LHCN-M2 (cell line): Measurements from ENCODE around the gene THAP4. TPM values are rescaled to one million over a fixed set of nuclear protein-coding genes. Genes with fewer than 3 reads are reported as not detected.
"Not testable (repeated sequence)": the region's sequence is repeated elsewhere in the genome, so short reads cannot be mapped to it uniquely, and the experiment has no call there.

Experiments used
- DNase-seq: peaks from one replicate; pipeline ENCODE4 v3.0.0-alpha.2; 2012; ENCODE audit warnings: low read depth
- total RNA-seq: library from RNA; depleted of rRNA; stranded (reverse); fragments of >200 nt; gene quantifications from 2 replicates; pipeline ENCODE4 v1.2.3, GENCODE V29; 2014

The THAP4 gene
- total RNA-seq, 1 experiment from 2014 or later = 63.5 TPM

DNA sequence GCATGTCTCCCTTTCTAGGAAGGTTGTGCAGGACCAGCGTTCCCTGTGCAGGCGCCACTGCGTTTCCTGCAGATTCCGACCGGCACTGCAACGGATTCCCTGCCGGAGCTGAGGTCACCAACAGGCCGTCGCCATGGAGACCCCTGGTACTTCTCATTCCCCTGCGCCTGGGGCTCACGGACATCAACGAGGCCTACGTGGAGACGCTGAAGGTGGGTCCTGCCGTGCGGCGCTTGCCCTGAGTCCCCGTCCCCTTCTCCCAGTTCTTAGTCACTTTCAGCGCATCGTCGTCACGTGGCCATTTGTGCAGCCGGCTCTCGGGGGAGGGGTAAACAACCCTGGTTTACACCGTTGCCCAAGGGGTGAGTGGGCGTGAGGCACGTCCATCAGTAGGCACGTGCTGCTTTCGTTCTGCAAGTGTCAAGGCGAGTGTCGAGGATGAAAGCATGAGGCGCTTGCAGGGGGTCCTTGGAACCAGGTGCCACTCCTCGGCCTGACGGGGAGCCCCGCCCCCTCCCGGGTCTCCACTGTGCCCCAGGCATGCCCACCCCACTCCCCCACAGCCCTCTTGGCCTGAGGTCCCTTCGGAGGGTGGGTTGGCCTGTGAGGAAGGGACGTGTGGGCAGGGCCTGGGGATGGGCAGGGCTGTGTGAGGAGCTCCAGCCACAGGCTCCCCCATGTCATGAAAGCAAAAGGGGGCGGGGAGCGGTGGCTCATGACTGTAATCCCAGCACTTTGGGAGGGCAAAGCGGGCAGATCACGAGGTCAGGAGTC is 29.9 kb upstream of the THAP4 start:
- DNase-seq = no peak

DNA sequence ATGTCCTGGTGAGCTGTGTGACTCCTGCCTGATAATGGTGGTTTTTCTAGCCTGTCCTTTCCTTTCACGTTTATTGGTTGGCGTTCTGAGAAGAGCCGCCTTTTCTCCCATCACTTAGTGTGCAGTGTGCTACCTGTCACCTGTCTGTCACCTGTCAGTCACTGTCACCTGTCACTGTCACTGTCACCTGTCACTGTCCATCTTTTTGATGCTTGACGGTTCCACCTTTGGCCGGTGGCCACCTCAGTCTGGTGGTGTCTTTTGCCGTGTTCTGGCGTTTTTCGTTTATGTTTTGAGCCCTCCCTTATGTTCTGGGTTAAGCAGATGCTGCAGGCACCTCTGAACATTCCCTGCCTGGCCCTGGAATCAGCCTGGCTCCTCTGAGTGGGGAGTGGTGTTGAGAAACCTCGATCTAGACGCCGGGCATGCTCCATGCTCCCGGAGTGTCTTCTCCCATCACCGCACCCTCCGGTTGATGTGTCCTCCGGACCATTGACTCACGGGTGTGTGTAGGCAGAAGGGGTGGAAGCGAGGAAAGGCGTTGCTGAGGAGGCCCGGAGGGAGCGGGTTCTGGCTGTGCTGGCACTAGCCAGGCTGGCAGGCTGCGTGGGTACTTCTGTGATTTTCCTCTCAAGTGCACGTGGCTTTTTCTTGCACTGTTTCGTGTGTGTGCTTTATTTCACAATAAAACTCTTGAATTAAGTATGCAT is 28.9 kb upstream of the THAP4 start:
- DNase-seq = peak; percentile 57

DNA sequence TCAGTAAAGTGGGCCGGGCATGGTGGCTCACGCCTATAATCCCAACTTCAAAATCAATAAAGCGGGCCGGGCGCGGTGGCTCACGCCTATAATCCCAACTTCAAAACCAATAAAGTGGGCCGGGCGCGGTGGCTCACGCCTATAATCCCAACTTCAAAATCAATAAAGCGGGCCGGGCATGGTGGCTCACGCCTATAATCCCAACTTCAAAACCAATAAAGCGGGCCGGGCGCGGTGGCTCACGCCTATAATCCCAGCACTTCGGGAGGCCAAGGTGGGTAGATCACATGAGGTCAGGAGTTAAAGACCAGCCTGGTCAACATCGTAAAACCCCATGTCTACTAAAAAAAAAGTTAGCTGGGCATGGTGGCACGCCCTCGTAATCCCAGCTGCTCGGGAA is 25.8 kb upstream of the THAP4 start:
- not testable (repeated sequence) for DNase-seq

DNA sequence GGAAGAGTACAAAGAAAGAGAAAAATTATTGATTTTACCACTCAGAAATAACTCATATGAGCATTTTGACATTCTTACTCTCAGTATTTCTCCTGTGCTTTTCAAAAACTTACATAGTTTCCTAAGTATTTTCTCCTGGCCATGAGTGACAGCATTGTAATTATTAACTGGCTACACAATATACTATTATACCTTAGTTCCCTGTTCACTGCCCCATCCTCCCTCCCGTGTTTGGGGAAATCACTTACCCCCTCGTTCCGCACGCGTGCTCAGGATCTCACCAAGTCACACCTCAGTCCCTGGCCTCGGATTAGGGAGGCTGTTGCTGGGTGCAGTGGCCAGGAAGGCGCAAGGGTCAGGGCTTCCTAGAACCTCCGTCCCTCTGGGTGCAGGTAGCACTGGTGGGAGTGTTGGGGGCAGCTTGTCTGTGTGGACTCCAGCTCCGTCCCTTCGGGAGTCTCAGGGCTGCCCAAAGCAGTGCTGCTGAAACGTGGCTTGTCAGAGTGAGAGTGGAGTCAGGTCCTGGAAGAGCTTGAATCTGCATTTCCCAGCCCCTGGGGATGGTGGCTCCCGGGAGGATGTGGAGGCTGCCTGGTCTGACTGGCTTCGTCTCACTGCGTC is 23.7 kb upstream of the THAP4 start:
- no peak for DNase-seq

DNA sequence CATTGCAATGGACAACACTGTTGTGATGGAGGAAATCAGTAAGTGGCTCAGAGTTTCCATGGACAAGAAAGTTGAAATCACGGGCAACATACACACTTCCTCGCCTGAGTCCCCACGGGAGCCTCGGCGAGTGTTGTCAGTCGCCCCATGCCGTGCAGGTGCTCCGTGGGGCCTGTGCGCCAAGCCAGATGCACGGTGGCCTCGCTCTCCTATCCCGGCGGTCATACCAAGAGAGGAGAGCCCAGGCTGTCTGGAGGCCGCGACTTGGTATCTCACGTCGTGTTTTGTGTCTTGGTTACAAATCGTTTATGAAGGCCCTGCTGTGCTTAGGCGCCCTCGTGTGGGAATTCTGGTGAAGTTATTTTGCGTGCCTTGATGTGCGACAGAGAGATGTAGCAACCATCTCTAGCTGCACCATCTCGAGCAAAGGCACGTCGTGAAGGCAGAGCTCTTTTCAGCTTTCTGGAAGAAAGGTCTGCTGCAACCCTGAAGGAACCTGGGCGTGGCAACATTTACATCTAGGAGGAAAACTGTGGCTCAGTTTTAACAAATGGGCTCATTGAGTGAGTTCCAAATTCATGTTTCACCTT is 22.3 kb upstream of the THAP4 start:
- DNase-seq = peak; percentile 67

DNA sequence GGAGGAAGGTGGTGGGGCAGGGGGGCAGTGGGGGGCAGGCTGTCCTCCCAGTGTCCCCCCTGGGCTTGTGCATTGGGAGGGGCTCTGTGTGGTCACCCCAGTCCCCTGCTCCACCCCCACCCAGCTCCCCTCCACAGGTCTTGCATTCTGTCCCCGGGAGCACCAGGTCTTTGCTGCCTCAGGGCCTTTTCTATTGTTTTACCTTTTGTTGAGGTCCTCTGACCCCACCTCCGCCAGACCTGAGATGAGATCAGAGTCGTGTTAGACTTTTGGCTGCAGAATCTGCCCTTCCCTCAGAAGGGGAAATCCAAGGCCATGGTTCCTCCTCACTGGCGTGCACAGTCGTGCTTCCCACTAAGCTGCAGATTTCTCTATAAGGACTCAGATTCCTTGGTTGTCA is 21.3 kb upstream of the THAP4 start:
- DNase-seq = no peak

DNA sequence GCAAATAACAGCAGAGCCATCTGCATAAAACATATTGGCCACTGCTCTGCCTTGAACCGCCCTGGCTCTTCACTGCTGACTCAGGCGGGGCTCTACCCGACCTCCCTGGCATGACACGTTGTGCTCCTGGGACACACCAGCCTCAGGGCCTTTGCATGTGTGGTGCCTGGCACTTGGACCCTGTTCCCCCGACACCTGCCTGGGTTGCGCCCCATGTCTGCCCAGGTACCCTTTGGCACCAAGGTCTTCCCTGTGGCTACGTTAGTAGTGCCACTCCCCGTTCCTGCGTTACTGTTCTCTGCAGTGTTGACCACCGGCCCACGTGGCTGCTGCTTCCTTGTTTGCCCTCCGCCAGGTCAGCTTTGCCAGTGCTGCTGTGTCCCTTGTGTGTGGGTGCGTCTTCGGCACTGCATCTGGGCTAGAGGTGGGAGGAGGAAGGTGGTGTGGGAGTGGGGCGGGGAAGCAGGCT is 20.9 kb upstream of the THAP4 start:
- no peak for DNase-seq

DNA sequence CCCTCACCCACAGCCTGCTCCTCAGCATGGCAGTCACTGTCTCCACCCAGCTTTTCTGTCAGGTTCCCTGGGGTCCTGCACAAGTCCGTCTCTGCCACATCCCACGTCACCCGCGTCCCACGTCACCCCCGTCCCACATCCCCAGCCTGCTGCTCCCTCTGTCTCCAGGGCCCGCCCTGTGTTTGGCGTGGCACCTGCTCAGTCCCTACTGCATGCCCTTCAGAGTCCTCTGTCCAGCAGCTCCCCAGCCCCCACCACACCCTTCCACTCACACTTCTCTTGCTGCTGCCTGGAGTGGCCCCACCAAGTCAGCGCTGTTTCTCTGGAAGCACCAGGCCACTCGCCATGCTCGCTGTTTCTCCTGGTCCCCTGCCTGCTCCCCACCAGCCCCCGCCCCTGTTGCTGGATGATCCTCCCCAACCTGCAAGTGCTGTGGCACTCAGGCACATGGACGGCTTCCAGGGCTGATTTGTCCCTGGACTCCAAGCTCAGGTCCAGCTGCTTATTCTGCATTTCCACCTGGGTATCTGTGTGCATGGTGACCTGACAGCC is 19.3 kb upstream of the THAP4 start:
- no peak for DNase-seq

DNA sequence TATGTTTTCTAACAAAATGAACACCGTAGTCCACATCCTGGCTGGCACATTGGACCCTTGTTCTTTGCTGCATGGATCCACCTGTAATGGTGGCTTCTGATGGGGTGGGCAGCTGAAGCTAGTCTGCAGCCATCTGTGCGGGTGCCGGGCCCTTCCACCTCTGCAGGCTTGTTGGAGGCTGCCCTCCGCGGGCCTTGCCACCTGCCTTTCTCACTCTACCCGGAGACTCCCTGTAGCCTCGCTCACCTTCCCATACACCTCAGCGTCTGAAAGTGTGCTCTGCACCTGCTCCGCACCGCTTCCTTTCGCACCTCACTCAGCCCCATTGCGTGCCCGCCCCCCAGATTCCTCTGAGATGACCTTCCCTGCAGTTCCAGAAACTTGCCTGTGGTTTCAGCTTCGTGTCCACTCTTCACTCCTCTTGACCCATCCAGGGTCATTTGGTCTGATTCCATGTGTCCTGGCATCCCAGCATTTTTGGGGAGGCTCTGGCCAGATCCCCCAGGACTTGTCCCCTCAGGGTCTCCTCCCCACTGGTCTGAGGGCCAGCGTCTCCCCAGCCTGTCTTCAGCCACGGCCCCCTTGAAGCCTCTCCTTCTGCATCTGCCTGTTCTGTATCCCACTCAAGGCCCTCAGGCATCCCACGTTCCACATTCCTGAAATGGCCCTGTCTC is 18.7 kb upstream of the THAP4 start:
- no peak for DNase-seq

DNA sequence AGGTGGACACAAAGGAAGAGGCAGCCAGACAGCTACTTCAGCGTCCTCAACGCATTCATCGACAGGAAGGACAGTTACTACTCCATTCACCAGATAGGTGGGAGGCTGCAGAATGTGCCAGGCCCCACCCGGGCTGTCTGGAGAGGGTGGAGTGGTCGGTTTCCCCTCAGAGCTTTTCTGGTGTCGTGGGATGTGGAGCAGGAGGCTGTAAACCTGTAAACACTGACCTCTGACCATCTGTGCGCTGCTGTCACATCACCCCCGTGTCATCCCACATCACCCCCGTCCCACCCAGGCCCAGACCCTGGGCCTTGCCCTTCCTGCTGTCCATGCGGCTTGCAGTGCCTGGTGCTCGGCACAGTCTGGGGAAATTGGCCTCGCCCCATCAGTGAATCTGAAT is 17.6 kb upstream of the THAP4 start:
- DNase-seq = no peak

DNA sequence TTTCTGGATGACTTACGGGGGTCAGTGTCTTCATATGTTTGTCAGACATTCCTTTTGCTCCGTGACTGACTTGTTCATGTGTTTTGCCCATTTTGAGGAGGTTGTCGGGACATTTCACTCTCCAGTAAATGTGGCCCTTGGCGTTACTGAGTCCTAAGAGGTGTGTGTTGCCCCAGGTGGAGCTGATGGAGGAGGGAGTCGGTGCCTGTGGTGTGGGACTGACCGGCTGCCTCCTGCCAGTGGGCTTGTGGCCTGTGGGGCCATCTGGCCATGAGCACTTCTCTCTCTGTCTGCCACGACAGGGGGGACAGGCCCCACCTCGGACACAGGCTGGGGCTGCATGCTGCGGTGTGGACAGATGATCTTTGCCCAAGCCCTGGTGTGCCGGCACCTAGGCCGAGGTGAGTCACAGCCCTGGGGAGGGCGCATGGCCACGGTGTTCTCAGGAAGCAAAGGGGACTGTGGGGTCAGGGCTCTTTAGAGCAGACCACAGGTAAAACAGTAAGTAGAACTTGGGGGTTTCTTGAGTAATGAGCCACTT is 16.3 kb upstream of the THAP4 start:
- no peak for DNase-seq

DNA sequence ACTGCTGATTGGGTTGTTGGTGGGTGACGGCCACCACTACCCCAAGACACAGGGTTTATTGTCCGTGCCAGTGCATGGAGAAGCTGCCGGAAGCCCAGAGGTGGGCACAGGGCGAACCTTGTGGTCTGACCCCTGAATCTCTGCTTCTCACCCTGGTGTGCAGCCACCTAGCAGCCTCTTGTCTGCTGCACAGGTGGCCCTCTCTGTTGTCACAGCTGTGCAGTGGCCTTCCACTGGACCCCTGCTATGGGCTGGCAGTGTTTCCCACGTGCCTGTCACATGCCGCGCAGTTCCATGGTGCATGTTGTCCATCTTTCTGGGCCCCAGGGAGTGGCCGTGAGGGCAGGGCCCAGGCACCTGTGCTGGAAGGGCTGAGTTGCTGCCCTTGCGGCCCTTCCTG is 15.8 kb upstream of the THAP4 start:
- no peak for DNase-seq

DNA sequence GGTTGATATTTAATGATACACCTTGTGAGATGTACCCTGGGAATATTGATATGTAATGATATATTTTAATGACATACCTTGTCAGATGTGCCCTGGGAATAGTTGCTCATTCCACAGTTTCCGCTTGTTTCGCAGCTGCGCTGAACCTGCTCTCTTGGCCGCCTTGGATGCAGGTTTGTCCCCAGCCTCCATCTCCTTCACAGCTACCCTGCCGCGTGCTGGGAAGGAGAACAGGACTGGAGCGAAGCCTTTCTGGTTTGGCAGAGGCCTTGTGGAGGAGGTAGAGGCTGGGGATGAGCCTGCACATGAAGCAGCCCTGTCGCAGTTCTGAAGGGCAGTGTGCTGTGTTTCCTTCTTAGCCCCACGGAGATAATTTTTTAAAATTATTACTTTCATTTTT is 15.2 kb upstream of the THAP4 start:
- no peak for DNase-seq

DNA sequence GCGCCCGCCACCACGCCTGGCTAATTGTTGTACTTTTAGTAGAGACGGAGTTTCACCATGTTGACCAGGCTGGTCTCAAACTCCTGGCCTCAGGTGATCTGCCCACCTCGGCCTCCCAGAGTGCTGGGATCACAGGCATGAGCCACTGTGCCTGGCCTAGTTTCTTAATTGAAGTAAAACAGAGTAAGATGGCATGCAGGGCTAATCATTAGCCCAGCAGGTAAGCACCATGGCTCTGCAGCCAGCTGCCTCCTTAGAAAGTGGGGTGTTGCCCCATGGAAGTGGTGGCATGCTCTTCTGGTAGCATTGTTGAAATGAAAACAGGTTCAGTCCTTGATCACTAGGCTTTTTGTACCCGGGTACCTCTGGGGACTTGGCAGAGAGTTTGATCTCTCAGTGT is 13.0 kb upstream of the THAP4 start:
- no peak for DNase-seq

DNA sequence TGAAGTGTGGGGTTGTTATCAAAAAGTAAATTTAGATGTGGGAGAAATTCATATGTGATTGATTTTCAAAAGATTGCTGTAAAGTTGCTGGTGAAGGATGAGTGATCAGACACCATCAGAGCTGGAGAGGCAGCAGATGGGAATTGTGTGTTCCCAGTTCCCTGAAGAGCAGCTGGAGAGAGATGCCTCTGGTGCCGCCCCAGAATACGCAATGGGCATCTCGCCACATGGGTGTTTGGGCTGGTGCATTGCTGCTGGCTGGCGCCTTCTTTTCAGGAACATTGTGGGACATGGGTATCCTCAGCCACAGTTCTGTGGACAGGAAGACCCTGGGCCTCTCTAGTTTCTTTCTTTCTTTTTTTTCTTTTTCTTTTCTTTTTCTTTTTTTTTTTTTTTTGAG is 12.4 kb upstream of the THAP4 start:
- no peak for DNase-seq

DNA sequence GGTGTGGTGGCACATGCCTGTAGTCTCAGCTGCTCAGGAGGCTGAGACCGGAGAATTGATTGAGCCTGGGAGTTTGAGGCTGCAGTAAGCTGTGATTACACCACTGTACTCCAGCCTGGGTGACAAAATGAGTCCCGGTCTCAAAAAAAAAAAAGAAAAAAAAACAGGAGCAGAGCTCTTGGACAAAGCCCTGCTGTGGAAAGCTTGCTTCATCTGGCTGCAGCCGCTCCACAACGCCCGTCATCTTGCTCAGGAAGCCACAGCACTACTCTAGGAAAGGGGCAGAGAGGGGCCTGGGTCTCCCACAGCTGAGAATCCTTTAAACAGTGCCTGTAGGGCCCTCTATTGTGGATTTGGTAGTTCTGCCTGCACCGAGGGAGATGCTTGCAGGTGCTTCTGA is 11.5 kb upstream of the THAP4 start:
- no peak for DNase-seq

DNA sequence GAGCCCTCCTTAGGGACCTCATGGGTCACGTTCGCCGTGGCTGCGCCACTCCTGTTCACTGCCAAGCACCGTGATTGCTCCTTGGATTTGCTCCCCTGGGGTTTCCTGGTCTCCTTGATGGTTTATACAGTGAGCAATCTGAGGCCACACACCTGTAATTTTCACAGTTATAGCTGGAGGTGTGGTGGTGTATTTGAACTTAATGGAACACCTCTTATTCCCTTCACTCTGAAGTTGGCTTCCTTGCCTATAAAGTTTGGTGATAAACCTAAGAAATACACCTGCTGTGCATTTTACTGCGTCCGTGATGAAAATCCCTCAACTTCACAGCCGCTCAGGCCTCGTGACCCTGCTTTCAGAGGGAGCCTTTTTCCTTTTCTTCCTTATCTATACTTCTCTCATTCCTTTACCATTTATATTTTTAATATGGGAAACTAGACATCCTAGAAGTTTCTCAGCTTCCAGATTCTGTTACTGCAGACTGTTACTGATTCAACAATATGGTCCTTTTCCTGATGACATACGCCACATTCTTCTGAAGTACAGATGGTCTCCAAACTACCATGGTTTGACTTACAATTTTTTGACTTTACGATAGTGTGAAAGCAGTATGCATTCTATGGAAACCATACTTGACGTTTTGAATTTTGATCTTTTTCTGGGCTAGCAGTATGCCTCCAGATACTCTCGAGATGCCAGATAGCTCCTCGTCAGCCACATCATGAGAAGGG is 9.1 kb upstream of the THAP4 start:
- no peak for DNase-seq

DNA sequence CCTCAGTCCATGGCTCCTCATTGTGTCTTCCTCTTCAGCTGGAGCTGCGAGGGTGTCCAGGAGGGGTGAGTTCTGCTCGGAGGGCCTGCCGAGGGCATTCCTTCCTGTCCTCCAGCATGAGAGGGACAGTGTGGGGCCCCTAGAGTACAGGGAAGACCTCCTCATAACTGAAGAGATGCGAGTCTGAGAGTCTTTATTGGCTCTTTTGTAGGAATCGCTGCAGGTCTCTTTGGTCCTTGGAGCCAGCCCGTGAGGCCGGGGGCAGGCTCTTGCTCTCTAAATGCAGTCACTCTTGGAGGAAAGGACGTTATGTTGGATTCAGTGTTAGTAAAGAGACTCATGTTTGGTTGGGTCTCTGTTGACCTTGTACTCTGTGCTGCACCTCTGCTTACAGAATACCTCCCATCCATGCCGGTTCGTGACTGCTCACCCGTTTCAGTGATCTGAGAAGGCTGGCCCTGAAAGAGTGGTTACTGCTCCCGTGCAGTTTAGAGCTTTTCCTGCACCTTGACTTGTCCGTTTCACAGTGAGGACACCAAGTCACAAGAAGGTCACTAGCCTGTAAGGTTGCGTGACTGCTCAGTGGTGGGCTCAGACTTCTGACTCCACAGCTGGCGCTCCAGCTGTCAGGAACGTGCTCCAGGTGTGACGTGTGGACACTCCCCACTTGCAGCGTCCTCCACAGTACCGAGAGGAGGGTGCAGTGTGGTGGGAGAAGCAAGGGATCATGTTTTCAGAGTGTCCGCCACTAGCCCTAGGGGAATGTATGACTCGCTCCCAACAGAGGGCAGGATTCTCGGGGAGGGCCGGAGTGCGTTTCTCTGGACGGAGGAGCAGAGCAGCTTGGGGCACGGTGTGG is 8.3 kb upstream of the THAP4 start:
- no peak for DNase-seq

DNA sequence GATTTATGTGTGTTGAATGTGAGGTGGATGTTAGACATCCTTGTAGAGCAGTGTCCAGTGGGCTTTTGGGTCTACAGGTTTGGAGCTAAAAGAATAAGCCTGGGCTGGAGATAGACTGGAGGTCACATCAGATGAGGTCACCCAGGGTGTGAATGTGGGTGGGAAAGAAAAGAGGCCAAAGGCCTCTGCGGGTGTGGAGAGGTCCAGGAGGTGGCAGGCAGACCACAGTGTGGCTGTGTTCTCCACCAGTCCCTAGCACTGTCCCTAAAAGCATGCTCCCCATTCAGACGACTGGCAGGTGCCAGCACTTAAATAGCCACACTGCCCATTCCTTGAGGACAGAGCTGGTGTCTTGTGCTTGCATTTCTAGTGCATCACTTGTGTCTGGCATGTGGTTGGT is 4.7 kb upstream of the THAP4 start:
- DNase-seq = no peak
